ENCODE data around the gene CYP2J2.

- TF ChIP-seq POLR2A (IDR thresholded peaks at IDR 0.05; ENCODE audit: extremely low read depth, insufficient read length) (no peak), CTCF (IDR thresholded peaks at IDR 0.05; ENCODE audit: low read depth, low read length) (no peak), MYC (IDR thresholded peaks at IDR 0.05; ENCODE audit: low read depth, low read length) (no peak), MAX (IDR thresholded peaks at IDR 0.05; ENCODE audit: low read depth, low read length) (no peak)
These were observed 68.8 kb downstream of the CYP2J2 start for GRCh38 chr1:59857679-59858354.
